NAMALWA (cell line): ENCODE results near the gene ADAMTS7.
A peak's percentile ranks its signal among the peaks of the same experiment; 100 is the strongest.

Experiments used
- DNase-seq: peaks from one replicate; pipeline ENCODE4 v3.0.0-alpha.2; 2015; ENCODE audit warnings: low spot score

ADAMTS7 gene

GRCh38 chr15:78718837-78719236 lies 92.4 kb downstream of the ADAMTS7 start:
- DNase-seq: no peak

GRCh38 chr15:78717956-78718656 lies 93.2 kb downstream of the ADAMTS7 start:
- no peak for DNase-seq

GRCh38 chr15:78716651-78717050 lies 94.6 kb downstream of the ADAMTS7 start:
- no peak for DNase-seq

GRCh38 chr15:78715930-78716329 lies 95.3 kb downstream of the ADAMTS7 start:
- DNase-seq: no peak

GRCh38 chr15:78715434-78715833 lies 95.8 kb downstream of the ADAMTS7 start:
- no peak for DNase-seq

- peak; percentile 80 for DNase-seq
These were observed 96.4 kb downstream of the ADAMTS7 start for GRCh38 chr15:78714890-78715289.

GRCh38 chr15:78712797-78713515 lies 98.3 kb downstream of the ADAMTS7 start:
- DNase-seq: peak; percentile 29

- DNase-seq: no peak
These were observed 99.6 kb downstream of the ADAMTS7 start for GRCh38 chr15:78711638-78712037.

- peak; percentile 77 for DNase-seq
These were observed 101.9 kb downstream of the ADAMTS7 start for GRCh38 chr15:78709263-78709882.
